HEK293 (cell line): ENCODE data around the gene TRPC6.

Experiments
- GLI4 ChIP-seq: fragments of 450-650 bp; formaldehyde crosslinking; IDR thresholded peaks from 2 replicates; pipeline ENCODE4 v1.5.1; 2016; ENCODE audit warnings: missing biosample characterization, missing genetic modification characterization
- KLF9 ChIP-seq: fragments of 450-650 bp; formaldehyde crosslinking; IDR thresholded peaks from 2 replicates; pipeline ENCODE4 v1.5.1; 2016; ENCODE audit warnings: missing biosample characterization, missing genetic modification characterization, low read depth
- MYNN ChIP-seq: fragments of 450-650 bp; formaldehyde crosslinking; IDR thresholded peaks from 2 replicates; pipeline ENCODE4 v1.5.1; 2016; ENCODE audit warnings: missing biosample characterization, missing genetic modification characterization, borderline replicate concordance
- SALL2 ChIP-seq: fragments of 450-650 bp; formaldehyde crosslinking; IDR thresholded peaks from 2 replicates; pipeline ENCODE4 v1.5.0; 2017; ENCODE audit warnings: missing biosample characterization, mild to moderate bottlenecking, missing genetic modification characterization, borderline replicate concordance
- ZBTB1 ChIP-seq: fragments of 450-650 bp; formaldehyde crosslinking; IDR thresholded peaks from 2 replicates; pipeline ENCODE4 v1.5.1; 2016; ENCODE audit warnings: missing biosample characterization, missing genetic modification characterization
- ZNF214 ChIP-seq: fragments of 450-650 bp; formaldehyde crosslinking; IDR thresholded peaks from 2 replicates; pipeline ENCODE4 v1.5.1; 2017; ENCODE audit warnings: missing biosample characterization, mild to moderate bottlenecking, missing genetic modification characterization, borderline replicate concordance
- ZNF274 ChIP-seq, 2 experiments: fragments of 200-500 bp in 1 of 2; fragments of 450-650 bp in 1 of 2; sonication (Bioruptor generic) in 1 of 2; formaldehyde crosslinking in 1 of 2; IDR thresholded peaks; 2 replicates each; pipeline versions ENCODE4 v1.5.1 to v1.6.1; 2014 to 2016; ENCODE audit warnings: borderline replicate concordance in 1 of 2, inconsistent platforms in 1 of 2, low read length in 1 of 2, missing biosample characterization in 1 of 2, missing genetic modification characterization in 1 of 2
- ZNF549 ChIP-seq: fragments of 450-650 bp; IDR thresholded peaks from 2 replicates; pipeline ENCODE4 v1.5.1; 2018; ENCODE audit warnings: missing biosample characterization, missing genetic modification characterization, mild to moderate bottlenecking, inconsistent platforms, moderate library complexity
- ZNF670 ChIP-seq: fragments of 450-650 bp; formaldehyde crosslinking; IDR thresholded peaks from 2 replicates; pipeline ENCODE4 v1.5.1; 2016; ENCODE audit warnings: missing biosample characterization, missing genetic modification characterization, low read depth
- TF ChIP-seq, protein P1 (sequence below): fragments of 450-650 bp; formaldehyde crosslinking; IDR thresholded peaks from 2 replicates; pipeline ENCODE4 v1.5.1; 2016; ENCODE audit warnings: missing biosample characterization, missing genetic modification characterization
- TF ChIP-seq, protein P2 (sequence below): fragments of 450-650 bp; formaldehyde crosslinking; IDR thresholded peaks from 2 replicates; pipeline ENCODE4 v1.5.1; 2016; ENCODE audit warnings: missing biosample characterization, missing genetic modification characterization, low read depth
- TF ChIP-seq, protein P3 (sequence below): fragments of 450-650 bp; formaldehyde crosslinking; IDR thresholded peaks from 2 replicates; pipeline ENCODE4 v1.5.1; 2016; ENCODE audit warnings: missing biosample characterization, missing genetic modification characterization

DNA sequence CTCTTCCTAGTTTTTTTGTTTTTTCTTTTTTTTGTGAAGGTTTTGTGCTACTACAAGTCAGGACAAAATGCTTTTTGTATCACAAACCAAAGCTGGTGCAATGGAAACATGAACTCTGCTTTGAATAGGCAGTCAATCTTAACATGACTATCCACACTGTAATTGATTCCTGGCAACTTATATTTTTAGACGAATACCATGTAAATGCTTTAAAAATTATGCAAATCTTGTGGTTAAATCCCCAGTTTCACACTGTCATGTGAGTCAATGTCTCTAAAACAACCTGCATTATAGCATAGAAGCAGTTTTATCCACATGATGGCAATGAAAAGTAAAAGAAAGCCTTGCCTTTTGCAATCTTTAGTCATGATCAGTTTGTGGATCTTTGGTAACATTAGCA is 8.9 kb downstream of the TRPC6 start:
- TF ChIP-seq MYNN (tag by site-specific recombination) (no peak), GLI4 (no peak), ZNF670 (no peak), SALL2 (no peak), ZNF549 (tag by site-specific recombination) (no peak), KLF9 (tag by site-specific recombination) (no peak), ZBTB1 (tag by site-specific recombination) (no peak), ZNF274 (IDR thresholded peaks at IDR 0.05; ENCODE audit: low read length) (no peak), ZNF274 (tag by site-specific recombination; IDR thresholded peaks at IDR 0.05; ENCODE audit: borderline replicate concordance) (no peak), ZNF214 (tag by site-specific recombination) (no peak)
- TF ChIP-seq, protein P1, sequence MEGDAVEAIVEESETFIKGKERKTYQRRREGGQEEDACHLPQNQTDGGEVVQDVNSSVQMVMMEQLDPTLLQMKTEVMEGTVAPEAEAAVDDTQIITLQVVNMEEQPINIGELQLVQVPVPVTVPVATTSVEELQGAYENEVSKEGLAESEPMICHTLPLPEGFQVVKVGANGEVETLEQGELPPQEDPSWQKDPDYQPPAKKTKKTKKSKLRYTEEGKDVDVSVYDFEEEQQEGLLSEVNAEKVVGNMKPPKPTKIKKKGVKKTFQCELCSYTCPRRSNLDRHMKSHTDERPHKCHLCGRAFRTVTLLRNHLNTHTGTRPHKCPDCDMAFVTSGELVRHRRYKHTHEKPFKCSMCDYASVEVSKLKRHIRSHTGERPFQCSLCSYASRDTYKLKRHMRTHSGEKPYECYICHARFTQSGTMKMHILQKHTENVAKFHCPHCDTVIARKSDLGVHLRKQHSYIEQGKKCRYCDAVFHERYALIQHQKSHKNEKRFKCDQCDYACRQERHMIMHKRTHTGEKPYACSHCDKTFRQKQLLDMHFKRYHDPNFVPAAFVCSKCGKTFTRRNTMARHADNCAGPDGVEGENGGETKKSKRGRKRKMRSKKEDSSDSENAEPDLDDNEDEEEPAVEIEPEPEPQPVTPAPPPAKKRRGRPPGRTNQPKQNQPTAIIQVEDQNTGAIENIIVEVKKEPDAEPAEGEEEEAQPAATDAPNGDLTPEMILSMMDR: no peak
- TF ChIP-seq, protein P2, sequence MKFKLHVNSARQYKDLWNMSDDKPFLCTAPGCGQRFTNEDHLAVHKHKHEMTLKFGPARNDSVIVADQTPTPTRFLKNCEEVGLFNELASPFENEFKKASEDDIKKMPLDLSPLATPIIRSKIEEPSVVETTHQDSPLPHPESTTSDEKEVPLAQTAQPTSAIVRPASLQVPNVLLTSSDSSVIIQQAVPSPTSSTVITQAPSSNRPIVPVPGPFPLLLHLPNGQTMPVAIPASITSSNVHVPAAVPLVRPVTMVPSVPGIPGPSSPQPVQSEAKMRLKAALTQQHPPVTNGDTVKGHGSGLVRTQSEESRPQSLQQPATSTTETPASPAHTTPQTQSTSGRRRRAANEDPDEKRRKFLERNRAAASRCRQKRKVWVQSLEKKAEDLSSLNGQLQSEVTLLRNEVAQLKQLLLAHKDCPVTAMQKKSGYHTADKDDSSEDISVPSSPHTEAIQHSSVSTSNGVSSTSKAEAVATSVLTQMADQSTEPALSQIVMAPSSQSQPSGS: no peak
- TF ChIP-seq, protein P3, sequence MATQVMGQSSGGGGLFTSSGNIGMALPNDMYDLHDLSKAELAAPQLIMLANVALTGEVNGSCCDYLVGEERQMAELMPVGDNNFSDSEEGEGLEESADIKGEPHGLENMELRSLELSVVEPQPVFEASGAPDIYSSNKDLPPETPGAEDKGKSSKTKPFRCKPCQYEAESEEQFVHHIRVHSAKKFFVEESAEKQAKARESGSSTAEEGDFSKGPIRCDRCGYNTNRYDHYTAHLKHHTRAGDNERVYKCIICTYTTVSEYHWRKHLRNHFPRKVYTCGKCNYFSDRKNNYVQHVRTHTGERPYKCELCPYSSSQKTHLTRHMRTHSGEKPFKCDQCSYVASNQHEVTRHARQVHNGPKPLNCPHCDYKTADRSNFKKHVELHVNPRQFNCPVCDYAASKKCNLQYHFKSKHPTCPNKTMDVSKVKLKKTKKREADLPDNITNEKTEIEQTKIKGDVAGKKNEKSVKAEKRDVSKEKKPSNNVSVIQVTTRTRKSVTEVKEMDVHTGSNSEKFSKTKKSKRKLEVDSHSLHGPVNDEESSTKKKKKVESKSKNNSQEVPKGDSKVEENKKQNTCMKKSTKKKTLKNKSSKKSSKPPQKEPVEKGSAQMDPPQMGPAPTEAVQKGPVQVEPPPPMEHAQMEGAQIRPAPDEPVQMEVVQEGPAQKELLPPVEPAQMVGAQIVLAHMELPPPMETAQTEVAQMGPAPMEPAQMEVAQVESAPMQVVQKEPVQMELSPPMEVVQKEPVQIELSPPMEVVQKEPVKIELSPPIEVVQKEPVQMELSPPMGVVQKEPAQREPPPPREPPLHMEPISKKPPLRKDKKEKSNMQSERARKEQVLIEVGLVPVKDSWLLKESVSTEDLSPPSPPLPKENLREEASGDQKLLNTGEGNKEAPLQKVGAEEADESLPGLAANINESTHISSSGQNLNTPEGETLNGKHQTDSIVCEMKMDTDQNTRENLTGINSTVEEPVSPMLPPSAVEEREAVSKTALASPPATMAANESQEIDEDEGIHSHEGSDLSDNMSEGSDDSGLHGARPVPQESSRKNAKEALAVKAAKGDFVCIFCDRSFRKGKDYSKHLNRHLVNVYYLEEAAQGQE (tag by site-specific recombination): no peak
